ENCODE measurements around the gene ZNF35.
"Not testable (repeated sequence)": the region's sequence is repeated elsewhere in the genome, so short reads cannot be mapped to it uniquely, and the experiment has no call there.

ZNF35 gene

GRCh38 chr3:44669760-44670159, 21.2 kb downstream of the ZNF35 start:
- H3K9ac ChIP-seq (ENCODE audit: low read length), result no peak overlapping the region
- no peaks in the 10 kb centered on the region for H3K79me2 ChIP-seq (ENCODE audit: control insufficient read depth, insufficient read depth, low read length, poor library complexity)
- no peak overlapping the region for H3K23ac ChIP-seq (ENCODE audit: low read length)
- H3K4me1 ChIP-seq (ENCODE audit: control insufficient read depth in 1 of 2, insufficient read depth in 2 of 2, low read length in 2 of 2), result peaks cover 2% of the 10 kb centered on the region in 2 experiments
- H4K8ac ChIP-seq (ENCODE audit: low read depth, low read length), result no peak overlapping the region
- no peak overlapping the region for H2BK12ac ChIP-seq (ENCODE audit: low read length)
- no peaks in the 10 kb centered on the region for H3K36me3 ChIP-seq (ENCODE audit: control insufficient read depth in 1 of 2, insufficient read depth in 2 of 2, low read length in 2 of 2)
- H3K9me3 ChIP-seq (ENCODE audit: insufficient read depth, low read depth, low read length), result peaks cover 8% of the 10 kb centered on the region
- no CpG with 5 or more reads among the region's 6 CpGs for WGBS (ENCODE audit: extremely low coverage, insufficient coverage, insufficient read length)
- no peak overlapping the region for H3K4ac ChIP-seq (ENCODE audit: low read depth, low read length)
- H3K14ac ChIP-seq (ENCODE audit: low read length), result no peak overlapping the region
- no peak overlapping the region for H3K4me2 ChIP-seq (ENCODE audit: low read length)
- H2AK5ac ChIP-seq (ENCODE audit: low read length), result no peak overlapping the region
- H3K4me3 ChIP-seq (ENCODE audit: low read depth, low read length), result no peak overlapping the region
- H3K18ac ChIP-seq (ENCODE audit: low read length), result no peak overlapping the region
- no peak for DNase-seq
- H4K12ac ChIP-seq (ENCODE audit: low read depth, low read length), result no peak overlapping the region
- H2AFZ ChIP-seq (ENCODE audit: insufficient read depth, low read length, poor library complexity), result no peak overlapping the region
- H2BK120ac ChIP-seq (ENCODE audit: insufficient read depth, low read length, poor library complexity), result no peak overlapping the region
- H3K79me1 ChIP-seq (ENCODE audit: low read length), result no peaks in the 10 kb centered on the region
- H2BK5ac ChIP-seq (ENCODE audit: low read depth, low read length, poor library complexity), result no peak overlapping the region
- H3K27me3 ChIP-seq (ENCODE audit: insufficient read depth, low read length), result no peaks in the 10 kb centered on the region
- H4K91ac ChIP-seq (ENCODE audit: low read depth, low read length), result no peak overlapping the region
- H3K27ac ChIP-seq (ENCODE audit: low read depth, low read length), result no peak overlapping the region

GRCh38 chr3:44673466-44673865, 24.9 kb downstream of the ZNF35 start:
- H3K4me2 ChIP-seq (ENCODE audit: low read length); H2BK120ac ChIP-seq (ENCODE audit: insufficient read depth, low read length, poor library complexity); H2BK5ac ChIP-seq (ENCODE audit: low read depth, low read length, poor library complexity); H3K27ac ChIP-seq (ENCODE audit: low read depth, low read length); H3K4me1 ChIP-seq (ENCODE audit: control insufficient read depth in 1 of 2, insufficient read depth in 2 of 2, low read length in 2 of 2); H3K18ac ChIP-seq (ENCODE audit: low read length); H4K91ac ChIP-seq (ENCODE audit: low read depth, low read length); H2BK12ac ChIP-seq (ENCODE audit: low read length); H3K14ac ChIP-seq (ENCODE audit: low read length); H2AK5ac ChIP-seq (ENCODE audit: low read length); DNase-seq; H3K4ac ChIP-seq (ENCODE audit: low read depth, low read length); H3K36me3 ChIP-seq (ENCODE audit: control insufficient read depth in 1 of 2, insufficient read depth in 2 of 2, low read length in 2 of 2); H3K9ac ChIP-seq (ENCODE audit: low read length); H3K79me2 ChIP-seq (ENCODE audit: control insufficient read depth, insufficient read depth, low read length, poor library complexity); H3K79me1 ChIP-seq (ENCODE audit: low read length); H2AFZ ChIP-seq (ENCODE audit: insufficient read depth, low read length, poor library complexity); H3K23ac ChIP-seq (ENCODE audit: low read length); H4K8ac ChIP-seq (ENCODE audit: low read depth, low read length); H3K4me3 ChIP-seq (ENCODE audit: low read depth, low read length); H3K27me3 ChIP-seq (ENCODE audit: insufficient read depth, low read length); H4K12ac ChIP-seq (ENCODE audit: low read depth, low read length): not testable (repeated sequence)
- WGBS (ENCODE audit: extremely low coverage, insufficient coverage, insufficient read length), result no CpG with 5 or more reads among the region's 8 CpGs
- peaks cover 19% of the 10 kb centered on the region for H3K9me3 ChIP-seq (ENCODE audit: insufficient read depth, low read depth, low read length)

GRCh38 chr3:44674211-44674610, 25.7 kb downstream of the ZNF35 start:
- Histone ChIP-seq H3K23ac (ENCODE audit: low read length) (no peak overlapping the region), H2BK5ac (ENCODE audit: low read depth, low read length, poor library complexity) (no peak overlapping the region), H3K27ac (ENCODE audit: low read depth, low read length) (no peak overlapping the region), H3K9me3 (ENCODE audit: insufficient read depth, low read depth, low read length) (peaks cover 21% of the 10 kb centered on the region), H3K4me1 (ENCODE audit: control insufficient read depth in 1 of 2, insufficient read depth in 2 of 2, low read length in 2 of 2) (peaks cover 2% of the 10 kb centered on the region in 2 experiments), H4K8ac (ENCODE audit: low read depth, low read length) (no peak overlapping the region), H2AK5ac (ENCODE audit: low read length) (no peak overlapping the region), H3K4me3 (ENCODE audit: low read depth, low read length) (no peak overlapping the region), H3K4ac (ENCODE audit: low read depth, low read length) (no peak overlapping the region), H3K36me3 (ENCODE audit: control insufficient read depth in 1 of 2, insufficient read depth in 2 of 2, low read length in 2 of 2) (no peaks in the 10 kb centered on the region), H2BK12ac (ENCODE audit: low read length) (no peak overlapping the region), H3K4me2 (ENCODE audit: low read length) (no peak overlapping the region), H2BK120ac (ENCODE audit: insufficient read depth, low read length, poor library complexity) (no peak overlapping the region), H2AFZ (ENCODE audit: insufficient read depth, low read length, poor library complexity) (no peak overlapping the region), H3K27me3 (ENCODE audit: insufficient read depth, low read length) (no peaks in the 10 kb centered on the region), H3K9ac (ENCODE audit: low read length) (no peak overlapping the region), H4K12ac (ENCODE audit: low read depth, low read length) (no peak overlapping the region), H3K79me1 (ENCODE audit: low read length) (no peaks in the 10 kb centered on the region), H3K14ac (ENCODE audit: low read length) (no peak overlapping the region), H3K79me2 (ENCODE audit: control insufficient read depth, insufficient read depth, low read length, poor library complexity) (no peaks in the 10 kb centered on the region), H4K91ac (ENCODE audit: low read depth, low read length) (no peak overlapping the region), H3K18ac (ENCODE audit: low read length) (no peak overlapping the region)
- WGBS (ENCODE audit: extremely low coverage, insufficient coverage, insufficient read length), result no CpG with 5 or more reads among the region's 2 CpGs
- DNase-seq, result no peak

GRCh38 chr3:44678480-44679116, 30.1 kb downstream of the ZNF35 start:
- H3K14ac ChIP-seq (ENCODE audit: low read length), result no peak overlapping the region
- no peak overlapping the region for H2BK120ac ChIP-seq (ENCODE audit: insufficient read depth, low read length, poor library complexity)
- DNase-seq, result no peak
- WGBS (ENCODE audit: extremely low coverage, insufficient coverage, insufficient read length), result no CpG with 5 or more reads among the region's 5 CpGs
- H3K4ac ChIP-seq (ENCODE audit: low read depth, low read length), result no peak overlapping the region
- no peak overlapping the region for H4K8ac ChIP-seq (ENCODE audit: low read depth, low read length)
- H3K36me3 ChIP-seq (ENCODE audit: control insufficient read depth in 1 of 2, insufficient read depth in 2 of 2, low read length in 2 of 2), result no peaks in the 10 kb centered on the region
- H3K79me2 ChIP-seq (ENCODE audit: control insufficient read depth, insufficient read depth, low read length, poor library complexity), result no peaks in the 10 kb centered on the region
- no peak overlapping the region for H2BK12ac ChIP-seq (ENCODE audit: low read length)
- H3K4me2 ChIP-seq (ENCODE audit: low read length), result no peak overlapping the region
- no peak overlapping the region for H3K18ac ChIP-seq (ENCODE audit: low read length)
- no peak overlapping the region for H2AK5ac ChIP-seq (ENCODE audit: low read length)
- no peak overlapping the region for H2AFZ ChIP-seq (ENCODE audit: insufficient read depth, low read length, poor library complexity)
- H4K12ac ChIP-seq (ENCODE audit: low read depth, low read length), result no peak overlapping the region
- H3K4me1 ChIP-seq (ENCODE audit: control insufficient read depth in 1 of 2, insufficient read depth in 2 of 2, low read length in 2 of 2), result no peaks in the 10 kb centered on the region
- H3K23ac ChIP-seq (ENCODE audit: low read length), result no peak overlapping the region
- no peak overlapping the region for H4K91ac ChIP-seq (ENCODE audit: low read depth, low read length)
- H3K9me3 ChIP-seq (ENCODE audit: insufficient read depth, low read depth, low read length), result peaks cover 26% of the 10 kb centered on the region
- no peaks in the 10 kb centered on the region for H3K27me3 ChIP-seq (ENCODE audit: insufficient read depth, low read length)
- H3K9ac ChIP-seq (ENCODE audit: low read length), result no peak overlapping the region
- no peak overlapping the region for H3K4me3 ChIP-seq (ENCODE audit: low read depth, low read length)
- no peak overlapping the region for H3K27ac ChIP-seq (ENCODE audit: low read depth, low read length)
- no peaks in the 10 kb centered on the region for H3K79me1 ChIP-seq (ENCODE audit: low read length)
- no peak overlapping the region for H2BK5ac ChIP-seq (ENCODE audit: low read depth, low read length, poor library complexity)
